ENCODE results near the gene ANXA1. TPM values are rescaled to one million over a fixed set of nuclear protein-coding genes. Genes with fewer than 3 reads are reported as not detected.

ANXA1 gene
- total RNA-seq, 2 experiments from 2014 or later: 204 TPM

- no peak for DNase-seq
- Mint-ChIP-seq H3K9me3 (no peaks in the 10 kb centered on the region), H3K27ac (no peak overlapping the region), H3K4me3 (no peak overlapping the region), H3K4me1 (peaks cover 32% of the 10 kb centered on the region), H3K27me3 (no peaks in the 10 kb centered on the region), H3K36me3 (ENCODE audit: low read depth) (peaks cover 6% of the 10 kb centered on the region)
- CTCF ChIA-PET: interaction anchor here (1.3 kb wide), 1 partner anchor 36 kb away, joined by 6 read pairs; no protein-coding TSS in a partner anchor
- POLR2A ChIA-PET: interaction anchor here (1.5 to 2.5 kb wide), 3 partner anchors 9 to 10 kb away, joined by 4 to 11 read pairs (median 9); no protein-coding TSS in a partner anchor
Measured at GRCh38 chr9:73143711-73144328, 7.8 kb upstream of the ANXA1 start.

- POLR2A ChIA-PET: interaction anchor here (4.6 kb wide), 1 partner anchor 14 kb away, joined by 21 read pairs; no protein-coding TSS in a partner anchor
- peaks cover 50% of the 10 kb centered on the region for H3K4me1 Mint-ChIP-seq
Measured at GRCh38 chr9:73146111-73146815, 5.4 kb upstream of the ANXA1 start.

DNA sequence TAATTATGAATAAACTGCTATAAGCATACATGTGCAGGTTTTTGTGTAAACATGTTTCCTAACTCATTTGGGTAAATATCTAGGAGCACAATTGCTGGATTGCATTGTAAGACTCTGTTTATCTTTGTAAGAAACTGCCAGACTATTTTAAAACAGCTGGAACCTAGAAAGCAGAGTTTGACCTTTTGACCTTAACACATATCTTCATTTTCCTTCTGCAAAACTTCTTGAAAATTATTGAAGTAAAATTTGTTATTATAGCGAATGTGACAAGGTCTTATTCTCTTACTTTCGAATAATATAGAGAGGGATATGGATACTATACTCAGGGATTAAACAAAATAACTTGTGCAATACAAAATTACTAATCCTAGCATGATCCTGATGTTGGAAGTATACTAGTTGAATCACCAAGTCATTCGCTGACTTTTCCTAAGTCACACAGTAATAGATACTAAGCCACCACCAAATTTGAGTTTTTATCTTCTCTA lies 3.2 kb upstream of the ANXA1 start:
- ChIA-PET CTCF (interaction anchor here (0.7 to 3.0 kb wide), 3 partner anchors 13 to 562 kb away, joined by 3 to 10 read pairs (median 3); no protein-coding TSS in a partner anchor), POLR2A (interaction anchor here (0.9 to 4.6 kb wide), 3 partner anchors 16 to 1382 kb away, joined by 3 to 21 read pairs (median 3); no protein-coding TSS in a partner anchor)
- no peaks in the 10 kb centered on the region for H3K9me3 Mint-ChIP-seq

More at GRCh38 chr9:73146111-73146815, 5.4 kb upstream of the ANXA1 start:
- CTCF ChIA-PET: interaction anchor here (0.7 to 3.0 kb wide), 4 partner anchors 14 to 39 kb away, joined by 3 to 10 read pairs (median 3); no protein-coding TSS in a partner anchor
- Mint-ChIP-seq H3K36me3 (ENCODE audit: low read depth) (peaks cover 6% of the 10 kb centered on the region), H3K9me3 (no peaks in the 10 kb centered on the region), H3K27me3 (no peaks in the 10 kb centered on the region), H3K27ac (no peak overlapping the region), H3K4me3 (no peak overlapping the region)
- no peak for DNase-seq

DNA sequence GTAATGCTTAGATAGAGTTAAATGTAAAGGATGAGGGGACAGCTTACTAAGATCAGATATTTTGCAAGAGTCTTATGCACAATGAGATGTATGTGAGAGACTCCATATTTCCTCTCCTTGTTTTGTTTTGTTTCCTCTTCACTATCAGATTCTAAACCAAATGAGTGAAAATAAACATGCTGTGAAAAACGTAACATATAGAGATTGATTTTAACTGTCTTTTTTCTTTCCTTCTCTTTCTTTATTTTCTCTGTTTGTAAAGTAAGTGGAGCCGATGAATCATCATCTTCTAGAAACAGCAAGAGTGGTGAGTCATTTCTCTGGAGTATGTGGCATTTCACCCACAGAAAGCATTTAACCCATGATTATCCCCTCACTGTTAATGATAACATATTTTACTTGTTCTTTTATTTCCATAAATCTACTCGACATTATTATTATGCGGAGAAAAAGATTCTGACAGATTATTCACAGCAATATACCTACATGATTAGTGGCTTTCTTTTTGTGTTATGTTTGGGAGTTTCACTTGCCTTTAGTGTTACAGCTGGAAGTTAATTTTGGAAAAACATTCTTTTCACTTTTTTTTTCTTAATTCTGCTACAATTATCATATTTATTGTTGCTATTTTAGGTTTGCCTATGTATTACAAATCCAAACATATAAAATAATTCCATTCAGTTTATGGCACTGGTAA lies 2.1 kb upstream of the ANXA1 start:
- POLR2A ChIA-PET: interaction anchor here (0.9 to 4.6 kb wide), 3 partner anchors 17 to 1383 kb away, joined by 3 to 21 read pairs (median 3); no protein-coding TSS in a partner anchor
- CTCF ChIA-PET: interaction anchor here (1.3 to 3.0 kb wide), 2 partner anchors 14 to 42 kb away, joined by 3 to 10 read pairs; no protein-coding TSS in a partner anchor
- no peak for DNase-seq
- peaks cover 12% of the 10 kb centered on the region for H3K36me3 Mint-ChIP-seq (ENCODE audit: low read depth)
- no peaks in the 10 kb centered on the region for H3K27me3 Mint-ChIP-seq
- peak overlapping the region; percentile 88 for H3K27ac Mint-ChIP-seq
- peaks cover 61% of the 10 kb centered on the region for H3K4me1 Mint-ChIP-seq
- no peaks in the 10 kb centered on the region for H3K9me3 Mint-ChIP-seq
- H3K4me3 Mint-ChIP-seq: peak overlapping the region; percentile 24

More for the DNA sequence above, 3.2 kb upstream of the ANXA1 start:
- no peak for DNase-seq
- Mint-ChIP-seq H3K27ac (no peak overlapping the region), H3K36me3 (ENCODE audit: low read depth) (peaks cover 5% of the 10 kb centered on the region), H3K27me3 (no peaks in the 10 kb centered on the region), H3K4me3 (no peak overlapping the region), H3K4me1 (peaks cover 62% of the 10 kb centered on the region)

GRCh38 chr9:73152543-73152844 lies 829 bp downstream of the ANXA1 start:
- DNase-seq: no peak
- Mint-ChIP-seq H3K27me3 (no peaks in the 10 kb centered on the region), H3K4me3 (peak overlapping the region; percentile 88), H3K27ac (peak overlapping the region; percentile 90), H3K36me3 (ENCODE audit: low read depth) (peaks cover 22% of the 10 kb centered on the region), H3K9me3 (no peaks in the 10 kb centered on the region), H3K4me1 (peaks cover 76% of the 10 kb centered on the region)
- ChIA-PET POLR2A (interaction anchor here (1.0 to 3.4 kb wide), 10 partner anchors 9 to 1385 kb away, joined by 3 to 22 read pairs (median 4); no protein-coding TSS in a partner anchor), CTCF (interaction anchor here (1.0 to 1.4 kb wide), 4 partner anchors 21 to 1876 kb away, joined by 3 to 6 read pairs (median 3); no protein-coding TSS in a partner anchor)

GRCh38 chr9:73152953-73153352 lies 1.3 kb downstream of the ANXA1 start:
- peaks cover 80% of the 10 kb centered on the region for H3K4me1 Mint-ChIP-seq
- peak overlapping the region; percentile 88 for H3K4me3 Mint-ChIP-seq
- POLR2A ChIA-PET: interaction anchor here (1.0 to 3.4 kb wide), 9 partner anchors 9 to 1385 kb away, joined by 3 to 22 read pairs (median 4); no protein-coding TSS in a partner anchor
- H3K36me3 Mint-ChIP-seq (ENCODE audit: low read depth): peaks cover 26% of the 10 kb centered on the region
- CTCF ChIA-PET: interaction anchor here (1.0 to 1.4 kb wide), 4 partner anchors 22 to 1876 kb away, joined by 3 to 6 read pairs (median 3); no protein-coding TSS in a partner anchor
- H3K9me3 Mint-ChIP-seq: no peaks in the 10 kb centered on the region
- peak; percentile 32 for DNase-seq
- H3K27ac Mint-ChIP-seq: peak overlapping the region; percentile 90
- H3K27me3 Mint-ChIP-seq: no peaks in the 10 kb centered on the region

GRCh38 chr9:73153793-73154227 lies 2.1 kb downstream of the ANXA1 start:
- Mint-ChIP-seq H3K27ac (peak overlapping the region; percentile 90), H3K27me3 (no peaks in the 10 kb centered on the region), H3K4me1 (peaks cover 79% of the 10 kb centered on the region), H3K36me3 (ENCODE audit: low read depth) (peaks cover 32% of the 10 kb centered on the region), H3K9me3 (no peaks in the 10 kb centered on the region), H3K4me3 (peak overlapping the region; percentile 88)
- ChIA-PET POLR2A (interaction anchor here (1.5 to 3.4 kb wide), 4 partner anchors 19 to 36 kb away, joined by 3 to 22 read pairs (median 7); no protein-coding TSS in a partner anchor), CTCF (interaction anchor here (1.4 kb wide), 1 partner anchor 46 kb away, joined by 6 read pairs; no protein-coding TSS in a partner anchor)
- no peak for DNase-seq

DNA sequence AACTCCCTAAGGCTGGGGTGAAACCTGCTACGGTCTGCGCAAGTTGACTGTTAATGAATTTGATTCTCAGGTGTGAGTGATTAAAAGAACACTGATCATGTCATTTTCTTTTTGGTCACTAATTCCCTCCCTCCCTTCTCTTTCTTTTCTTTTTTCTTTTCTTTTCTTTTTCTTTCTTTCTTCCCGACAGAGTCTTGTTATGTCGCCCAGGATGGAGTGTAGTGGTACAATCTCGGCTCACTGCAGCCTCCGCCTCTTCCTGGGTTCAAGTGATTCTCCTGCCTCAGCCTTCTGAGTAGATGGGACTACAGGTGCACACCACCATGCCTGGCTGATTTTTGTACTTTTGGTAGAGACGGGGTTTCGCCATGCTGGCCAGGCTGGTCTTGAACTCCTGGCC lies 2.6 kb downstream of the ANXA1 start:
- H3K36me3 Mint-ChIP-seq (ENCODE audit: low read depth): peaks cover 36% of the 10 kb centered on the region
- peak overlapping the region; percentile 90 for H3K27ac Mint-ChIP-seq
- H3K4me3 Mint-ChIP-seq: peak overlapping the region; percentile 88
- CTCF ChIA-PET: interaction anchor here (1.2 kb wide), 1 partner anchor 47 kb away, joined by 12 read pairs; no protein-coding TSS in a partner anchor
- POLR2A ChIA-PET: interaction anchor here (1.2 to 1.7 kb wide), 5 partner anchors 18 to 789 kb away, joined by 5 to 13 read pairs (median 6); partner anchors contain the start of gene ZFAND5
- H3K9me3 Mint-ChIP-seq: no peaks in the 10 kb centered on the region
- no peak for DNase-seq
- H3K27me3 Mint-ChIP-seq: no peaks in the 10 kb centered on the region
- H3K4me1 Mint-ChIP-seq: peaks cover 79% of the 10 kb centered on the region

DNA sequence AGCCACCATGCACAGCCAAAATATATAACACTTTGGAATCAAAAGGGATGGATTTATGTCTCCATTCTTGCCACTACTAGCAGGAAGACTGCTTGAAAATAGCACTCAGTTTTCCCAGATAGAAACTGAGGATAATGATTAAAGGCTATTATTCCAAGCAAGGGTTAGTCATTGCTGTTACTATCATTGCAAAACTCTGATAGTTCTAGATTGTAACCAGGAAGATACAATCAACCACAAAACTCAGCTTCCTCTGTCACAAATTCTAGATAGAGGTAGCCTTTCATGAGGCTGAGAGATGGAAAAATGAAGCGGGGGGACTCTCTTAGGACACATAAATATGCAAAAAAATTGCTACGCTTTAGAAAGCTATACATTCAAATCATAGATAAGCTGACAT lies 3.1 kb downstream of the ANXA1 start:
- CTCF ChIA-PET: interaction anchor here (0.7 to 1.2 kb wide), 4 partner anchors 23 to 47 kb away, joined by 3 to 12 read pairs (median 4); no protein-coding TSS in a partner anchor
- Mint-ChIP-seq H3K9me3 (no peaks in the 10 kb centered on the region), H3K27ac (peak overlapping the region; percentile 90), H3K27me3 (no peaks in the 10 kb centered on the region), H3K4me3 (peak overlapping the region; percentile 88), H3K4me1 (peaks cover 75% of the 10 kb centered on the region), H3K36me3 (ENCODE audit: low read depth) (peaks cover 38% of the 10 kb centered on the region)
- DNase-seq: no peak
- POLR2A ChIA-PET: interaction anchor here (0.7 to 1.7 kb wide), 11 partner anchors 10 to 793 kb away, joined by 3 to 13 read pairs (median 5); partner anchors contain the start of gene ZFAND5

GRCh38 chr9:73155377-73155776 lies 3.7 kb downstream of the ANXA1 start:
- peaks cover 45% of the 10 kb centered on the region for H3K36me3 Mint-ChIP-seq (ENCODE audit: low read depth)
- ChIA-PET CTCF (interaction anchor here (0.7 to 1.2 kb wide), 4 partner anchors 23 to 48 kb away, joined by 3 to 12 read pairs (median 4); no protein-coding TSS in a partner anchor), POLR2A (interaction anchor here (0.7 to 1.7 kb wide), 11 partner anchors 10 to 793 kb away, joined by 3 to 13 read pairs (median 5); partner anchors contain the start of gene ZFAND5)
- no peaks in the 10 kb centered on the region for H3K27me3 Mint-ChIP-seq
- DNase-seq: no peak
- H3K4me3 Mint-ChIP-seq: peak overlapping the region; percentile 88
- no peaks in the 10 kb centered on the region for H3K9me3 Mint-ChIP-seq
- peak overlapping the region; percentile 90 for H3K27ac Mint-ChIP-seq
- peaks cover 73% of the 10 kb centered on the region for H3K4me1 Mint-ChIP-seq

DNA sequence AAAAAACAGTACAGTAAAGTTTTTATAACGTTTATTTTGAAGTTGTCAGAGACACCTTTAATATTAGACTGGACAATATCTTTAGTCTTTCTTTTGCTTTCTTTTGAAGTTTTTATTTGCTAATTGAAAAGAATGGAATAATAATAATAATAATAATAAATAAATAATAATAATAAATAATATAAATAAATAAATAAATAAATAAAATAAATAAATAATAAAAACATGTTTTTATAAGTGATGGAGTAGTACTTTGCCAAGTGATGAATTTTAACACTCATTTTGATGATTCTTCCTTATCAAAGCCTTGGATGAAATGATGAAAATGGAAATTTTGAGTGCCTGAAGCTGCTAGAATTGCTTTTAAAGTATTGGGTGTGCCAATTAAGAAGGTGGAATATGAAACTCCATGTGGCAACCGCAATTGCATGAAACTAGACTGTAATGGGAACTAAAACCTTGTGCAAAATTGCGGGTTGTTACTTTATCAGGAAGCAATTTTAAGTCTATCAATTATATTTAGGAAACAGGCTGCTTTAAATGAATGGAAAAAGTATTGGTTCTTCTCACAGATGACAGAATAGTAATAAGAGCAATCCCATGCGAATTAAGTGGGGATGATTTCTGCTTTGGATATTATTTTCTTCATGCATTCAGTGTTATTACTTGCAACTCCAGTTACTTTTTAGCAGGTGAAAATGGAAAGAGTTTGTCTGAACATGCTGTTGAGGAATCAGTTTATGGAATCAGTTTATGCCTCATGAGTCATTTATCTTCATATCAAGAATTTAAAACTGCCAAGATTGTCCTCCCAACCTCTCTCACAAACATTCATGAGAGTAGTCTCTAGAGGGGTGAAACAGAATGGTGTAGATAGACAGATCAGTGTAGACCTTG lies 4.6 kb downstream of the ANXA1 start:
- ChIA-PET CTCF (interaction anchor here (2.1 kb wide), 1 partner anchor 49 kb away, joined by 10 read pairs; no protein-coding TSS in a partner anchor), POLR2A (interaction anchor here (1.2 to 2.1 kb wide), 8 partner anchors 16 to 791 kb away, joined by 4 to 13 read pairs (median 6); partner anchors contain the start of gene ZFAND5)

More for the DNA sequence above, 4.6 kb downstream of the ANXA1 start:
- Mint-ChIP-seq H3K36me3 (ENCODE audit: low read depth) (peaks cover 51% of the 10 kb centered on the region), H3K27me3 (no peaks in the 10 kb centered on the region), H3K4me1 (peaks cover 68% of the 10 kb centered on the region), H3K9me3 (no peaks in the 10 kb centered on the region), H3K4me3 (peak overlapping the region; percentile 51), H3K27ac (peak overlapping the region; percentile 72)
- no peak for DNase-seq

All from activated CD4-positive, alpha-beta memory T cell treated with anti-CD3 and anti-CD28 coated beads, Interleukin-2, amount 10 ng/mL, durations not matched to agents 7 days and 5 days (primary cell).